Measurements from ENCODE around the gene TMEM63B. TPM values are rescaled to one million over a fixed set of nuclear protein-coding genes. Genes with fewer than 3 reads are reported as not detected.
"Not testable (repeated sequence)": the region's sequence is repeated elsewhere in the genome, so short reads cannot be mapped to it uniquely, and the experiment has no call there.

The TMEM63B gene
- total RNA-seq, 1 donor = 6.5 TPM

GRCh38 chr6:44166591-44167184 lies 39.3 kb downstream of the TMEM63B start:
- DNase-seq (ENCODE audit: low read depth in 2 of 3, low spot score in 2 of 3) = peak in 2 of 3 donors; percentile 28 to 52

GRCh38 chr6:44167567-44167966 lies 40.2 kb downstream of the TMEM63B start:
- DNase-seq (ENCODE audit: low read depth in 2 of 3, low spot score in 2 of 3) = no peak

GRCh38 chr6:44169154-44169553 lies 41.8 kb downstream of the TMEM63B start:
- DNase-seq (ENCODE audit: low read depth in 2 of 3, low spot score in 2 of 3) = no peak

GRCh38 chr6:44169886-44170570 lies 42.7 kb downstream of the TMEM63B start:
- no peak for DNase-seq (ENCODE audit: low read depth in 2 of 3, low spot score in 2 of 3)

GRCh38 chr6:44171899-44172546 lies 44.7 kb downstream of the TMEM63B start:
- DNase-seq (ENCODE audit: low read depth in 2 of 3, low spot score in 2 of 3) = no peak

- peak; percentile 47 to 84 (median 73) for DNase-seq (ENCODE audit: low read depth in 2 of 3, low spot score in 2 of 3)
Measured at GRCh38 chr6:44172731-44173500, 45.6 kb downstream of the TMEM63B start.

- DNase-seq (ENCODE audit: low read depth in 2 of 3, low spot score in 2 of 3) = no peak
Measured at GRCh38 chr6:44176130-44176761, 48.9 kb downstream of the TMEM63B start.

- peak in 2 of 3 donors; percentile 91 for DNase-seq (ENCODE audit: low read depth in 2 of 3, low spot score in 2 of 3)
Measured at GRCh38 chr6:44176762-44177509, 49.6 kb downstream of the TMEM63B start.

- DNase-seq (ENCODE audit: low read depth in 2 of 3, low spot score in 2 of 3) = no peak
Measured at GRCh38 chr6:44177691-44178423, 50.5 kb downstream of the TMEM63B start.

GRCh38 chr6:44178424-44179071 lies 51.2 kb downstream of the TMEM63B start:
- DNase-seq (ENCODE audit: low read depth in 2 of 3, low spot score in 2 of 3) = no peak

- no peak for DNase-seq (ENCODE audit: low read depth in 2 of 3, low spot score in 2 of 3)
Measured at GRCh38 chr6:44179072-44179536, 51.8 kb downstream of the TMEM63B start.

GRCh38 chr6:44179648-44180047 lies 52.3 kb downstream of the TMEM63B start:
- DNase-seq (ENCODE audit: low read depth in 2 of 3, low spot score in 2 of 3) = no peak

- DNase-seq (ENCODE audit: low read depth in 2 of 3, low spot score in 2 of 3) = no peak
Measured at GRCh38 chr6:44180406-44180805, 53.1 kb downstream of the TMEM63B start.

- no peak for DNase-seq (ENCODE audit: low read depth in 2 of 3, low spot score in 2 of 3)
Measured at GRCh38 chr6:44180886-44181285, 53.5 kb downstream of the TMEM63B start.

- not testable (repeated sequence) for DNase-seq (ENCODE audit: low read depth in 2 of 3, low spot score in 2 of 3)
Measured at GRCh38 chr6:44181784-44182183, 54.4 kb downstream of the TMEM63B start.

GRCh38 chr6:44182911-44183390 lies 55.6 kb downstream of the TMEM63B start:
- no peak for DNase-seq (ENCODE audit: low read depth in 2 of 3, low spot score in 2 of 3)

GRCh38 chr6:44183783-44184182 lies 56.4 kb downstream of the TMEM63B start:
- DNase-seq (ENCODE audit: low read depth in 2 of 3, low spot score in 2 of 3) = no peak

- DNase-seq (ENCODE audit: low read depth in 2 of 3, low spot score in 2 of 3) = not testable (repeated sequence)
Measured at GRCh38 chr6:44185356-44185755, 58.0 kb downstream of the TMEM63B start.

Measured in hematopoietic multipotent progenitor cell (in vitro differentiated cells).